Ovary (tissue), 3 donors: ENCODE data around the gene ZCRB1.

Experiments
- CTCF ChIP-seq, 3 donors: fragments of 450-650 bp in 2 of 3; fragments of 200-600 bp in 1 of 3; IDR thresholded peaks; one replicate each; pipeline versions ENCODE4 v1.5.1 to v1.8.0; 2016 to 2022; ENCODE audit warnings: antibody characterized with exemption in 3 of 3, mild to moderate bottlenecking in 1 of 3
- EP300 ChIP-seq: sonication (generic); formaldehyde crosslinking; IDR thresholded peaks from one replicate; pipeline ENCODE4 v1.6.1; 2017; ENCODE audit warnings: antibody characterized with exemption
- POLR2A ChIP-seq: fragments of 450-650 bp; IDR thresholded peaks from one replicate; pipeline ENCODE4 v1.6.1; 2017; ENCODE audit warnings: antibody characterized with exemption, mild to moderate bottlenecking, moderate library complexity
- donor health status: DM: no; HTN: no; CAD: no.

GRCh38 chr12:42343721-42344120 lies 17.8 kb upstream of the ZCRB1 start:
- TF ChIP-seq POLR2A (no peak), CTCF (IDR thresholded peaks at IDR 0.05) (no peak), EP300 (no peak)
